WERI-Rb-1 (cell line): ENCODE results near the gene RNF151.

Experiments
- DNase-seq: peaks from one replicate; pipeline ENCODE4 v3.0.0-alpha.2; 2020
- H3K27ac ChIP-seq: fragments of 250-450 bp; sonication (Bioruptor Pico); 2 replicates; pipeline ENCODE4 v1.5.1; 2020; ENCODE audit warnings: mild to moderate bottlenecking, moderate library complexity
- H3K27me3 ChIP-seq: fragments of 250-450 bp; sonication (Bioruptor Pico); 2 replicates; pipeline ENCODE4 v1.5.1; 2021; ENCODE audit warnings: mild to moderate bottlenecking, low read depth, moderate library complexity; ENCODE audit not compliant: insufficient read depth, severe bottlenecking
- H3K36me3 ChIP-seq: fragments of 250-450 bp; sonication (Bioruptor Pico); 2 replicates; pipeline ENCODE4 v1.5.1; 2020; ENCODE audit warnings: mild to moderate bottlenecking, moderate library complexity
- H3K4me3 ChIP-seq: 2 replicates; pipeline ENCODE4 v1.5.1; 2011; ENCODE audit warnings: low read depth, mild to moderate bottlenecking, control low read depth, low read length
- H3K9me3 ChIP-seq: fragments of 250-450 bp; sonication (Bioruptor Pico); 2 replicates; pipeline ENCODE4 v1.5.1; 2021; ENCODE audit warnings: mild to moderate bottlenecking, moderate library complexity; ENCODE audit not compliant: severe bottlenecking
- CTCF ChIP-seq: IDR thresholded peaks from 2 replicates; pipeline ENCODE4 v1.5.1; 2011; ENCODE audit warnings: low read depth, mild to moderate bottlenecking, control low read depth, inconsistent platforms, low read length

Gene RNF151

GRCh38 chr16:1942810-1943726, 23.6 kb upstream of the RNF151 start, which contains the start of gene MSRB1:
TSS of gene MSRB1 (minus strand) at chr16:1943199. CDS start at chr16:1943156, 43 bp downstream.
- DNase-seq: peak; percentile 99
- Histone ChIP-seq H3K27ac (peak within 1 kb of the TSS; percentile 16; the same call in 1 of the 2 replicates), H3K27me3 (no peaks in the 10 kb centered on the region)

GRCh38 chr16:1944612-1945199, 21.9 kb upstream of the RNF151 start:
- Histone ChIP-seq H3K27me3 (no peaks in the 10 kb centered on the region), H3K36me3 (peaks cover 4% of the 10 kb centered on the region), H3K27ac (no peak overlapping the region), H3K4me3 (no peak overlapping the region), H3K9me3 (no peaks in the 10 kb centered on the region)
- no peak for TF ChIP-seq CTCF
- no peak for DNase-seq

More at GRCh38 chr16:1942810-1943726, 23.6 kb upstream of the RNF151 start, which contains the start of gene MSRB1:
- H3K36me3 ChIP-seq: peaks cover 15% of the 10 kb centered on the region
- H3K4me3 ChIP-seq: peak within 1 kb of the TSS; percentile 76
- no peak for TF ChIP-seq CTCF
- H3K9me3 ChIP-seq: no peaks in the 10 kb centered on the region

- H3K9me3 ChIP-seq: no peaks in the 10 kb centered on the region
- no peaks in the 10 kb centered on the region for H3K36me3 ChIP-seq
- no peak for DNase-seq
- no peak overlapping the region for H3K27ac ChIP-seq
- H3K4me3 ChIP-seq: no peak overlapping the region
- H3K27me3 ChIP-seq: no peaks in the 10 kb centered on the region
- no peak for TF ChIP-seq CTCF
Measured at GRCh38 chr16:1945559-1946391, 20.9 kb upstream of the RNF151 start.

GRCh38 chr16:1946495-1947368, 19.9 kb upstream of the RNF151 start:
- peak; percentile 3; the same call in 1 of the 2 replicates for TF ChIP-seq CTCF
- Histone ChIP-seq H3K27ac (no peak overlapping the region), H3K36me3 (no peaks in the 10 kb centered on the region), H3K4me3 (no peak overlapping the region), H3K9me3 (no peaks in the 10 kb centered on the region), H3K27me3 (no peaks in the 10 kb centered on the region)
- DNase-seq: no peak

GRCh38 chr16:1947369-1947670, 19.3 kb upstream of the RNF151 start:
- no peak for TF ChIP-seq CTCF
- no peaks in the 10 kb centered on the region for H3K36me3 ChIP-seq
- H3K4me3 ChIP-seq: no peak overlapping the region
- no peak for DNase-seq
- H3K9me3 ChIP-seq: no peaks in the 10 kb centered on the region
- H3K27me3 ChIP-seq: no peaks in the 10 kb centered on the region
- H3K27ac ChIP-seq: no peak overlapping the region
